ENCODE results near the gene DEFB113.

GRCh38 chr6:49955847-49956246 lies 13.6 kb downstream of the DEFB113 start:
- TF ChIP-seq POU2F2 (IDR thresholded peaks at IDR 0.05; ENCODE audit: low read depth, low read length), result no peak
- TF ChIP-seq POLR2A (IDR thresholded peaks at IDR 0.05; ENCODE audit: low read depth, low read length), result no peak

Measured in GM12891 (cell line).